Fibroblast of lung (primary cell): ENCODE data around the gene TMC6.

ENCODE experiments used
- EZH2 ChIP-seq: IDR thresholded peaks from 2 replicates; pipeline ENCODE4 v1.5.1; 2012; ENCODE audit warnings: low read length, control low read depth, mild to moderate bottlenecking; ENCODE audit errors: missing control alignments
- TF ChIP-seq, protein P1 (sequence below), 2 donors: IDR thresholded peaks in 1 of 2; conservative IDR thresholded peaks in 1 of 2; 1 replicate in 1 of 2; 2 replicates in 1 of 2; pipeline ENCODE4 v1.5.1; 2011 to 2012; ENCODE audit warnings: low read length in 2 of 2, control low read depth in 1 of 2, inconsistent platforms in 1 of 2, low read depth in 1 of 2, mild to moderate bottlenecking in 1 of 2

DNA sequence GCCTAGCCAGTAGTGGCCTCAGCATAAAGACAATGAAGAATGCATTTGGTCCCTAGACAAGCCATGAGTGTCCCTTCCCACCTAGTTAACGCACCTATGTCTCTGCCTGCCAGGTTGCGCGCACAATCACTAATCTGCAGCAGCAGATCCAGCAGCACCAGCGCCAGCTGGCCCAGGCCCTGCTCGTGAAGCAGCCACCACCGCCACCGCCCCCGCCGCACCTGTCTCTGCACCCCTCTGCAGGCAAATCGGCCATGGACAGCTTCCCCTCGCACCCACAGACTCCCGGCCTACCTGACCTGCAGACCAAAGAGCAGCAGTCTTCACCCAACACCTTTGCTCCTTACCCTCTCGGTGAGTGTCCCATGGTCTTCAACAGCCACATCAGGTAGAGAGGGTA lies 41.8 kb downstream of the TMC6 start:
- TF ChIP-seq, protein P1, sequence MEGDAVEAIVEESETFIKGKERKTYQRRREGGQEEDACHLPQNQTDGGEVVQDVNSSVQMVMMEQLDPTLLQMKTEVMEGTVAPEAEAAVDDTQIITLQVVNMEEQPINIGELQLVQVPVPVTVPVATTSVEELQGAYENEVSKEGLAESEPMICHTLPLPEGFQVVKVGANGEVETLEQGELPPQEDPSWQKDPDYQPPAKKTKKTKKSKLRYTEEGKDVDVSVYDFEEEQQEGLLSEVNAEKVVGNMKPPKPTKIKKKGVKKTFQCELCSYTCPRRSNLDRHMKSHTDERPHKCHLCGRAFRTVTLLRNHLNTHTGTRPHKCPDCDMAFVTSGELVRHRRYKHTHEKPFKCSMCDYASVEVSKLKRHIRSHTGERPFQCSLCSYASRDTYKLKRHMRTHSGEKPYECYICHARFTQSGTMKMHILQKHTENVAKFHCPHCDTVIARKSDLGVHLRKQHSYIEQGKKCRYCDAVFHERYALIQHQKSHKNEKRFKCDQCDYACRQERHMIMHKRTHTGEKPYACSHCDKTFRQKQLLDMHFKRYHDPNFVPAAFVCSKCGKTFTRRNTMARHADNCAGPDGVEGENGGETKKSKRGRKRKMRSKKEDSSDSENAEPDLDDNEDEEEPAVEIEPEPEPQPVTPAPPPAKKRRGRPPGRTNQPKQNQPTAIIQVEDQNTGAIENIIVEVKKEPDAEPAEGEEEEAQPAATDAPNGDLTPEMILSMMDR (conservative IDR thresholded peaks at IDR 0.05 in 1 of 2, IDR thresholded peaks at IDR 0.05 in 1 of 2; ENCODE audit: low read depth in 1 of 2, low read length in 2 of 2): no peak
- TF ChIP-seq EZH2: no peak
